Naive thymus-derived CD4-positive, alpha-beta T cell (primary cell): ENCODE data around the gene MED15. TPM values are rescaled to one million over a fixed set of nuclear protein-coding genes. Genes with fewer than 3 reads are reported as not detected.

Experiments
- ATAC-seq: fragments of 150-1000 bp; cut with Tn5 transposase; 2 replicates; pipeline ENCODE4 v1.10.0; 2021; ENCODE audit warnings: mild to moderate bottlenecking, moderate library complexity
- CTCF ChIA-PET: fragments of 350-600 bp; sonication (Branson Sonifier 250); formaldehyde crosslinking; loops from one replicate; lab custom pipeline; 2021; ENCODE audit warnings: antibody characterized with exemption; lab: Charles Lee
- POLR2A ChIA-PET: fragments of 350-600 bp; sonication (Branson Sonifier 250); formaldehyde crosslinking; loops from one replicate; lab custom pipeline; 2021; ENCODE audit warnings: antibody characterized with exemption, inconsistent platforms; lab: Charles Lee
- DNase-seq, 9 donors: peaks; one replicate each; pipeline versions ENCODE4 v3.0.0 to v3.0.0-alpha.2; 2020 to 2022; ENCODE audit warnings: mixed read lengths in 1 of 9
- H3K27ac ChIP-seq: one replicate; pipeline ENCODE4 v1.7.0; 2013; ENCODE audit warnings: mild to moderate bottlenecking, low read depth, low read length, moderate library complexity
- H3K27me3 ChIP-seq, 2 donors: one replicate each; pipeline ENCODE4 v1.7.0; 2013; ENCODE audit warnings: low read length in 2 of 2, mild to moderate bottlenecking in 2 of 2, moderate library complexity in 2 of 2; ENCODE audit not compliant: control insufficient read depth in 2 of 2, insufficient read depth in 2 of 2
- H3K36me3 ChIP-seq, 3 experiments: 1 replicate in 2 of 3; 2 replicates in 1 of 3; pipeline ENCODE4 v1.7.0; 2013; ENCODE audit warnings: low read length in 3 of 3, mild to moderate bottlenecking in 3 of 3, moderate library complexity in 1 of 3; ENCODE audit not compliant: insufficient read depth in 3 of 3, control insufficient read depth in 2 of 3
- H3K4me1 ChIP-seq, 2 donors: one replicate each; pipeline ENCODE4 v1.7.0; 2013; ENCODE audit warnings: low read length in 2 of 2, mild to moderate bottlenecking in 2 of 2, moderate library complexity in 1 of 2; ENCODE audit not compliant: control insufficient read depth in 2 of 2, insufficient read depth in 2 of 2
- H3K4me3 ChIP-seq: 2 replicates; pipeline ENCODE4 v1.7.0; 2013; ENCODE audit warnings: mild to moderate bottlenecking, low read length
- H3K9me3 ChIP-seq, 3 experiments: 1 replicate in 2 of 3; 2 replicates in 1 of 3; pipeline ENCODE4 v1.7.0; 2013; ENCODE audit warnings: low read length in 3 of 3; ENCODE audit not compliant: control insufficient read depth in 2 of 3
- H3K27ac Mint-ChIP-seq, 9 donors: one replicate each; pipeline ENCODE4 v1.8.0; 2020 to 2022; ENCODE audit warnings: mixed read lengths in 9 of 9, mild to moderate bottlenecking in 8 of 9, moderate library complexity in 5 of 9, inconsistent platforms in 2 of 9
- H3K27me3 Mint-ChIP-seq, 5 donors: one replicate each; pipeline ENCODE4 v1.8.0; 2021 to 2022; ENCODE audit warnings: mixed read lengths in 5 of 5, mild to moderate bottlenecking in 1 of 5
- H3K36me3 Mint-ChIP-seq, 5 donors: one replicate each; pipeline ENCODE4 v1.8.0; 2020 to 2022; ENCODE audit warnings: mixed read lengths in 5 of 5, mild to moderate bottlenecking in 3 of 5, inconsistent platforms in 1 of 5
- H3K4me1 Mint-ChIP-seq, 7 donors: one replicate each; pipeline ENCODE4 v1.8.0; 2020 to 2022; ENCODE audit warnings: mixed read lengths in 7 of 7, mild to moderate bottlenecking in 3 of 7, inconsistent platforms in 1 of 7
- H3K4me3 Mint-ChIP-seq, 10 donors: one replicate each; pipeline ENCODE4 v1.8.0; 2020 to 2022; ENCODE audit warnings: mild to moderate bottlenecking in 10 of 10, mixed read lengths in 10 of 10, moderate library complexity in 6 of 10, inconsistent platforms in 2 of 10
- H3K9me3 Mint-ChIP-seq, 11 donors: one replicate each; pipeline ENCODE4 v1.8.0; 2020 to 2022; ENCODE audit warnings: mixed read lengths in 11 of 11, mild to moderate bottlenecking in 4 of 11, inconsistent platforms in 1 of 11, moderate library complexity in 1 of 11
- intact Hi-C, 2 donors: fragments of 100-400 bp; cut with micrococcal nuclease; formaldehyde crosslinking; loops; one replicate each; pipeline ENCODE4 v1.15.1; 2023
- polyA plus RNA-seq, 2 donors: library from polyadenylated mRNA; unstranded; fragments of 300-500 nt; fragmentation: Illumina TruSeq; gene quantifications; one replicate each; pipeline ENCODE4 v1.2.3, GENCODE V29; 2021
- total RNA-seq, 6 experiments: library from RNA in 5 of 6; stranded (reverse) in 5 of 6; gene quantifications; 1 replicate in 5 of 6; 2 replicates in 1 of 6; pipeline ENCODE4 v1.2.3 and lab custom pipeline; 2021 to 2026

The MED15 gene
- total and polyA plus RNA-seq, 7 experiments from 2014 or later, result 24.3 to 235 (median 192) TPM

- peaks cover 63 to 84% (median 74%) of the 10 kb centered on the region in 7 donors for H3K4me1 Mint-ChIP-seq
- ChIA-PET CTCF (interaction anchor here (1.0 to 1.9 kb wide), 3 partner anchors 51 to 58 kb away, joined by 4 to 6 read pairs (median 5); no protein-coding TSS in a partner anchor), POLR2A (interaction anchor here (0.7 to 2.8 kb wide), 5 partner anchors 15 to 68 kb away, joined by 3 to 9 read pairs (median 3); no protein-coding TSS in a partner anchor)
- DNase-seq (no peak), ATAC-seq (no peak)
- Histone ChIP-seq H3K27me3 (no peaks in the 10 kb centered on the region), H3K9me3 (no peaks in the 10 kb centered on the region), H3K36me3 (peaks cover 0 to 26% (median 5%) of the 10 kb centered on the region in 3 experiments), H3K4me1 (peaks cover 32 to 41% of the 10 kb centered on the region in 2 donors), H3K27ac (no peak overlapping the region), H3K4me3 (no peak overlapping the region)
- H3K27ac Mint-ChIP-seq, result peak overlapping the region in 7 of 9 donors; percentile 26 to 82 (median 52)
- no peaks in the 10 kb centered on the region for H3K27me3 Mint-ChIP-seq
- peaks cover 4 to 30% (median 5%) of the 10 kb centered on the region in 5 donors for H3K36me3 Mint-ChIP-seq
- intact Hi-C loops, result no loop called here
- no peaks in the 10 kb centered on the region for H3K9me3 Mint-ChIP-seq
- peak overlapping the region; percentile 16 to 100 (median 70) for H3K4me3 Mint-ChIP-seq
These were observed 3.6 kb downstream of the MED15 start for GRCh38 chr22:20510811-20511577.

DNA sequence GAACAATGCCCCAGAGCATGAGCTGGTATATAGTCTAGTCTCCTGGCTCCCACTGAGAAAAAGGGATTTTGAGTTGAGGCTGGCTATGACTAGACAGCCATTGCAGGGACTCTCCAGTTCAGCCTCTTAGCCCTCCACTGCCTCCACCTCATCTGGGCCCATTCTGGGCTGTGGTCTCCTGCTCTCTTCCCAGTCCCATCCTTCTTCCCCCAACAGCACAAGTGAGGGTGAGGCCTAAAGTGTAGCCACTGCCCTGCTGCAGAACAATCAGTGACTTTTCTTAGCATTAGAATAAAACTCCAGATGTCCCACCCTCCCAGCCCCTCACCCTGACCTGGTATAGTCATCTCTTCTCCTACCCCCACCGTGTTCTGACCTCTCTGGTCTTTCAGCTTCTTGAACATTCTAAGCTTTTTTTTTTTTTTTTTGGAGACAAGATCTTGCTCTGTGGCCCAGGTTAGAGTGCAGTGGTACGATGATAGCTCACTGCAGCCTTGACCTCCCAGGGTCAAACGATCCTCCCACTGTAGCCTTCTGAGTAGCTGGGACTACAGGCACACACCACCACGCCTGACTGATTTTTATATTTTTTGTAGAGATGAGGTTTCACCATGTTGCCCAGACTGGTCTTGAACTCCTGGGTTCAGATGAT is 4.3 kb downstream of the MED15 start:
- intact Hi-C loops, result no loop called here
- Histone ChIP-seq H3K27ac (no peak overlapping the region), H3K36me3 (peaks cover 0 to 30% (median 5%) of the 10 kb centered on the region in 3 experiments), H3K4me1 (peaks cover 36 to 45% of the 10 kb centered on the region in 2 donors), H3K4me3 (no peak overlapping the region), H3K27me3 (no peaks in the 10 kb centered on the region), H3K9me3 (no peaks in the 10 kb centered on the region)
- Mint-ChIP-seq H3K4me1 (peaks cover 62 to 85% (median 78%) of the 10 kb centered on the region in 7 donors), H3K4me3 (peak overlapping the region in 9 of 10 donors; percentile 12 to 100 (median 63)), H3K36me3 (peaks cover 4 to 30% (median 5%) of the 10 kb centered on the region in 5 donors), H3K27me3 (no peaks in the 10 kb centered on the region), H3K9me3 (no peaks in the 10 kb centered on the region), H3K27ac (peak overlapping the region in 8 of 9 donors; percentile 22 to 82 (median 64))
- DNase-seq (no peak), ATAC-seq (no peak)
- ChIA-PET POLR2A (interaction anchor here (0.7 to 2.8 kb wide), 8 partner anchors 32 to 67 kb away, joined by 3 to 9 read pairs (median 3); no protein-coding TSS in a partner anchor), CTCF (interaction anchor here (0.6 to 1.9 kb wide), 6 partner anchors 9 to 57 kb away, joined by 3 to 6 read pairs (median 4); no protein-coding TSS in a partner anchor)

- Mint-ChIP-seq H3K9me3 (no peaks in the 10 kb centered on the region), H3K4me3 (peak overlapping the region in 3 of 10 donors; percentile 15 to 32 (median 30)), H3K27ac (peak overlapping the region in 7 of 9 donors; percentile 5 to 83 (median 37)), H3K4me1 (peaks cover 61 to 87% (median 79%) of the 10 kb centered on the region in 7 donors), H3K36me3 (peaks cover 4 to 44% (median 16%) of the 10 kb centered on the region in 5 donors), H3K27me3 (no peaks in the 10 kb centered on the region)
- DNase-seq, result no peak
- no peaks in the 10 kb centered on the region for H3K27me3 ChIP-seq
- no peaks in the 10 kb centered on the region for H3K9me3 ChIP-seq
- intact Hi-C loops, result no loop called here
- ChIA-PET CTCF (interaction anchor here (0.6 kb wide), 1 partner anchor 12 kb away, joined by 3 read pairs; no protein-coding TSS in a partner anchor), POLR2A (interaction anchor here (0.5 to 1.6 kb wide), 4 partner anchors 52 to 628 kb away, joined by 3 to 4 read pairs (median 4); no protein-coding TSS in a partner anchor)
- no peak for ATAC-seq
- peaks cover 34 to 42% of the 10 kb centered on the region in 2 donors for H3K4me1 ChIP-seq
- H3K4me3 ChIP-seq, result no peak overlapping the region
- H3K36me3 ChIP-seq, result peaks cover 0 to 41% (median 5%) of the 10 kb centered on the region in 3 experiments
- H3K27ac ChIP-seq, result no peak overlapping the region
These were observed 7.4 kb downstream of the MED15 start for GRCh38 chr22:20514658-20515406.

DNA sequence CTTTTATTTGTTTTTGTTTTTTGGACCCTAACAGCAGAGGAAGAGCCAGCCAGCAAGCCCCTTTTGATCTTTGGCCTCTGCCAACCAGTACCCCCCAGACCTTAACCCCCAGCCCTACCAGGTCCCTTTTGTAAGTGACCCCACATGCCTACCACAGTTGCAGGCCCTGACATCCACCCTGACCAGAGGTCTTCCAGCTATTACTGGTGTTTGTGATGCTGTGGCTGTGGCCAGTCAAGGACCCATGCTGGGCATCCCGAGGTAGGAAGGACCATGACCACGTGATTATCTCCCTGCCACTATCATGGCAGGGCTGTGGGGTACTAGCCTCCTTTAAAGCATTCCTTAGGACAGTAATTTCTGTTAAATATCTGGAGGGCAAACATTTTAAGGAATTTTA is 9.0 kb downstream of the MED15 start:
- Mint-ChIP-seq H3K27ac (peak overlapping the region in 6 of 9 donors; percentile 23 to 75 (median 59)), H3K4me3 (peak overlapping the region in 1 of 10 donors; percentile 38), H3K36me3 (peaks cover 5 to 46% (median 22%) of the 10 kb centered on the region in 5 donors), H3K27me3 (no peaks in the 10 kb centered on the region), H3K9me3 (no peaks in the 10 kb centered on the region), H3K4me1 (peaks cover 57 to 82% (median 74%) of the 10 kb centered on the region in 7 donors)
- no peak for DNase-seq
- Histone ChIP-seq H3K4me1 (peaks cover 21 to 27% of the 10 kb centered on the region in 2 donors), H3K9me3 (no peaks in the 10 kb centered on the region), H3K4me3 (no peak overlapping the region), H3K27me3 (no peaks in the 10 kb centered on the region), H3K27ac (no peak overlapping the region), H3K36me3 (peaks cover 0 to 52% (median 5%) of the 10 kb centered on the region in 3 experiments)
- POLR2A ChIA-PET, result interaction anchor here (0.6 kb wide), 1 partner anchor 154 kb away, joined by 3 read pairs; no protein-coding TSS in a partner anchor
- intact Hi-C loops, result no loop called here
- CTCF ChIA-PET, result interaction anchor here (0.7 kb wide), 1 partner anchor 39 kb away, joined by 3 read pairs; no protein-coding TSS in a partner anchor
- no peak for ATAC-seq

- H3K27me3 ChIP-seq, result no peaks in the 10 kb centered on the region
- CTCF ChIA-PET, result interaction anchor here (0.6 to 2.0 kb wide), 2 partner anchors 48 to 59 kb away, joined by 4 to 6 read pairs; no protein-coding TSS in a partner anchor
- H3K36me3 ChIP-seq, result peaks cover 0 to 57% (median 5%) of the 10 kb centered on the region in 3 experiments
- Mint-ChIP-seq H3K9me3 (no peaks in the 10 kb centered on the region), H3K4me1 (peaks cover 53 to 80% (median 70%) of the 10 kb centered on the region in 7 donors), H3K36me3 (peaks cover 9 to 45% (median 21%) of the 10 kb centered on the region in 5 donors), H3K27me3 (no peaks in the 10 kb centered on the region), H3K27ac (peak overlapping the region; percentile 23 to 89 (median 79)), H3K4me3 (peak overlapping the region in 8 of 10 donors; percentile 12 to 66 (median 50))
- H3K4me3 ChIP-seq, result no peak overlapping the region
- POLR2A ChIA-PET, result interaction anchor here (0.9 to 1.5 kb wide), 4 partner anchors 11 to 58 kb away, joined by 3 to 5 read pairs (median 4); no protein-coding TSS in a partner anchor
- intact Hi-C loops, result no loop called here
- no peak for DNase-seq
- peaks cover 15 to 29% of the 10 kb centered on the region in 2 donors for H3K4me1 ChIP-seq
- ATAC-seq, result peak; percentile 64
- peak overlapping the region; percentile 25 for H3K27ac ChIP-seq
- no peaks in the 10 kb centered on the region for H3K9me3 ChIP-seq
These were observed 10.0 kb downstream of the MED15 start for GRCh38 chr22:20517422-20517821.
